Osteocyte (in vitro differentiated cells): ENCODE measurements around the gene ZNF598. TPM values are rescaled to one million over a fixed set of nuclear protein-coding genes. Genes with fewer than 3 reads are reported as not detected.
A peak's percentile ranks its signal among the peaks of the same experiment; 100 is the strongest.

Experiments
- DNase-seq: peaks from one replicate; pipeline ENCODE4 v3.0.0; 2021; ENCODE audit warnings: mixed read lengths; ENCODE audit not compliant: unreplicated experiment; ENCODE audit errors: extremely low spot score
- H3K27ac Mint-ChIP-seq: one replicate; pipeline ENCODE4 v1.8.0; 2021; ENCODE audit warnings: mild to moderate bottlenecking, mixed read lengths; ENCODE audit not compliant: unreplicated experiment
- H3K27me3 Mint-ChIP-seq: one replicate; pipeline ENCODE4 v1.8.0; 2021; ENCODE audit warnings: mixed read lengths; ENCODE audit not compliant: unreplicated experiment
- H3K36me3 Mint-ChIP-seq: one replicate; pipeline ENCODE4 v1.8.0; 2021; ENCODE audit warnings: mixed read lengths; ENCODE audit not compliant: unreplicated experiment
- H3K4me1 Mint-ChIP-seq: one replicate; pipeline ENCODE4 v1.8.0; 2021; ENCODE audit warnings: mixed read lengths; ENCODE audit not compliant: unreplicated experiment
- H3K4me3 Mint-ChIP-seq: one replicate; pipeline ENCODE4 v1.8.0; 2021; ENCODE audit warnings: mild to moderate bottlenecking, moderate library complexity, mixed read lengths; ENCODE audit not compliant: unreplicated experiment
- H3K9me3 Mint-ChIP-seq: one replicate; pipeline ENCODE4 v1.8.0; 2021; ENCODE audit warnings: mixed read lengths; ENCODE audit not compliant: unreplicated experiment
- total RNA-seq: library from RNA; stranded (reverse); gene quantifications from 2 replicates; pipeline ENCODE4 v1.2.1, GENCODE V29; 2021
- TF ChIP-seq, protein P1 (sequence below): fragments of 200-600 bp; sonication (generic); IDR thresholded peaks from 2 replicates; pipeline ENCODE4 v1.5.0; 2021; ENCODE audit warnings: antibody characterized with exemption, mild to moderate bottlenecking, moderate library complexity

ZNF598 gene
- total RNA-seq, 1 donor from 2014 or later = 46.9 TPM

DNA sequence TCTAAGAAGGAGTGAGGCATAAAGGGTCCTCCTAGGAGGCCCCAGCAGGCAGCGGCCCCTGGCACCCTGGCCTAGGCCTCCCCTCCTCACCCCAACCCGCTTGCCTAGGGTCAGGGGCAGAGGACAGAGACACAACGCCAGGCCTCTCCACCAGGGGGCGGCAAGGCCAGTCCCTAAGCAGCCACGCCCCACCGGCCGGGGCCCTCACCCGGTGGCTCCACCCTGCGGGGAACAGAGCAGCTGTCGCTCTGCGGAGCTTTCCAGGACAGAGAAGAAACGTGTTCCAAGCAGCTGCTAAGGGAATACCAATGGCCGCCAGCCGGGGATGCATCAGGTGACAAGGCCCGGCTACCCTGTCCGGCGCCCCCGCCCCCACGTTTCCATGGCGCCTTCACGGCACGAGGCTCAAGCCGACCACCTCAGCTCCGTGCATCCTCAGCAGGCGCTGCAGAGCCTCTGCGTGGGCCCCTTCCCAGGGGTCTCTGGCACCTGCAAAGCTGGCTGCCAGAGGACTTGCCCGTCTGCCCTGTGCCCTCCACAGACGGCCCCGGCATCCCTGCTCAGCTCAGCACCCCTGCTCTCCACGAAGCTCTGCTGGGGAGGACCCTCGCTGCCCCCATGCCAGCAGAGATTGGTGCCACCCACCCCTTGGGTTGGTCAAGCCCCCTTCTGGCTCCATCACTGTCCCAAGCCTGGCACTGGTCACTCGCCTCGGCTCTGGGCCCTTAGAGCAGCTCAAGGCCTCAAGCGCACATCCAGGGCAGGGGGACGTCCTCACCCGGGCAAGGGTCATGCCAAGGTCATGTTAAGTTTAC is 5.6 kb downstream of the ZNF598 start:
- Mint-ChIP-seq H3K27ac (no peak overlapping the region), H3K4me3 (no peak overlapping the region), H3K27me3 (no peaks in the 10 kb centered on the region), H3K9me3 (no peaks in the 10 kb centered on the region), H3K4me1 (peaks cover 36% of the 10 kb centered on the region), H3K36me3 (peaks cover 9% of the 10 kb centered on the region)
- TF ChIP-seq, protein P1, sequence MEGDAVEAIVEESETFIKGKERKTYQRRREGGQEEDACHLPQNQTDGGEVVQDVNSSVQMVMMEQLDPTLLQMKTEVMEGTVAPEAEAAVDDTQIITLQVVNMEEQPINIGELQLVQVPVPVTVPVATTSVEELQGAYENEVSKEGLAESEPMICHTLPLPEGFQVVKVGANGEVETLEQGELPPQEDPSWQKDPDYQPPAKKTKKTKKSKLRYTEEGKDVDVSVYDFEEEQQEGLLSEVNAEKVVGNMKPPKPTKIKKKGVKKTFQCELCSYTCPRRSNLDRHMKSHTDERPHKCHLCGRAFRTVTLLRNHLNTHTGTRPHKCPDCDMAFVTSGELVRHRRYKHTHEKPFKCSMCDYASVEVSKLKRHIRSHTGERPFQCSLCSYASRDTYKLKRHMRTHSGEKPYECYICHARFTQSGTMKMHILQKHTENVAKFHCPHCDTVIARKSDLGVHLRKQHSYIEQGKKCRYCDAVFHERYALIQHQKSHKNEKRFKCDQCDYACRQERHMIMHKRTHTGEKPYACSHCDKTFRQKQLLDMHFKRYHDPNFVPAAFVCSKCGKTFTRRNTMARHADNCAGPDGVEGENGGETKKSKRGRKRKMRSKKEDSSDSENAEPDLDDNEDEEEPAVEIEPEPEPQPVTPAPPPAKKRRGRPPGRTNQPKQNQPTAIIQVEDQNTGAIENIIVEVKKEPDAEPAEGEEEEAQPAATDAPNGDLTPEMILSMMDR = peak; percentile 97
- peak; percentile 96 for DNase-seq

DNA sequence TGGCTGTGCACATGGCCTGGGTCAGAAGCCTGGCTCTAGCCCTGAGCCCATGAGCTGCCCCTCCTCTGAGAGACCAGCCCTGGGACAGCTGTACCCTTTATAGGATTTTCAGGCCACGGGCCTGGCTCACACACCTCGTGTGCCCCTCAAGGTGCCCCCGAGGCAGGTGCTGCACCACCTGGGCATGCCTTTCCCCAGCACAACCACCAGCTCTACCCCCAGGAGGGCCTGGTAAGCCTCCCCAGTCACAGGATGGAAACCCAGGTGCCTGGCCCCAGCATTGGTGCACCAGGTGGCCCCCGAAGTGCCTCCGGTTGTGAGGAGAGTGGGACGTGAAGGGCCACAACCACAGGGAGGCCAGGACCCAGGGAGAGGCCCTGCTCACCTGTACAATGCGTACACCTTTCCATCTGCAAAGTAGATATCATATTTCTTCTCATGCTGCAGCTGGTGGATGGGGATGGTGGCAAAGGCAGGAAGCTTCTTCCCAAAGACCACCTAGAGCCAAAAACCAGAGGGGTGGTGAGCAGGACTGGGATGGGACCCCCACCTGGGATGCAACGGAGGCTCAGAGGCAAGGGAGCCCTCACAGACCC is 6.3 kb downstream of the ZNF598 start:
- Mint-ChIP-seq H3K27me3 (no peaks in the 10 kb centered on the region), H3K9me3 (no peaks in the 10 kb centered on the region), H3K4me3 (no peak overlapping the region), H3K27ac (no peak overlapping the region), H3K4me1 (peaks cover 31% of the 10 kb centered on the region), H3K36me3 (peaks cover 9% of the 10 kb centered on the region)
- DNase-seq = no peak
- TF ChIP-seq, protein P1 = no peak

DNA sequence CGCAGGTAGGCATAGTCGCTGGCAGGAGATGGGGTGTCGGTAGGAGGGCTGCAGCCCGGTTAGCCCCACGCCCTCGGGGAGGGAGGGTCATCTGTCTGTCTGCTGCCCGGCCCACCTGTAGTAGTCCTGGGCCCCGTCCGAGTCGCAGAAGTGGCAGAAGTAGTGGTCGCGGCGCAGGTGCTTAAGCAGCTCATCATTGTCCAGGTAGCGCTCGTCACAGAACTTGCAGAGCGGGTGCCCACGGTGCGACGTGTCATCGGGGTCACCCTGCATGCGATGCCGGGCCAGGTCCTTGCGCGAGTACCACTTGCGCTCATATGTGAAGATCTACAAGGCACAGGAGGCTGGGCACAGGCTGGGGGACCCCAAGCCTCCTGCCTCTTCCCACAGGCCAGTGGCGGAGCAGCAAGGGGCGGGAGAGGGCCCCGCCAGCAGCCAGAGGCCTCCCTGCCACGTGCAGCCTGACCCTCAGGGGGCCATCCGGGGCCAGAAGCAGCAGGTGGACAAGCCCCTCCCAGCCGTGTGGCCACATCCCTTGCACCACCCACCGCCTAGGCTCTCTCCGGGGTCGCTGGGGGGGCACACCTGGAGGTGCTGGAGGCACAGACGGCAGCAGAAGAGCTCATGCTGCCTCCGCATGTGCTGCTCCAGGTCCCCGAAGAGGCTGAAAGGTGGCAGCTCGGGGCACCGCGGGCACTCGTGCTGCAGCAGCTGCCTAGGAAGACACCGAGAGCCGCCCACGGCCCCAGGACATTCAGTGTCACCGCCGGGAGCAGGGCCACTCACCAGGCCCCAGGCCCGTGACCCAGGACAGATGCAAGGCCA is 7.0 kb downstream of the ZNF598 start:
- TF ChIP-seq, protein P1 = no peak
- Mint-ChIP-seq H3K9me3 (no peaks in the 10 kb centered on the region), H3K4me1 (peaks cover 24% of the 10 kb centered on the region), H3K4me3 (no peak overlapping the region), H3K27me3 (no peaks in the 10 kb centered on the region), H3K27ac (no peak overlapping the region), H3K36me3 (peaks cover 12% of the 10 kb centered on the region)
- no peak for DNase-seq

DNA sequence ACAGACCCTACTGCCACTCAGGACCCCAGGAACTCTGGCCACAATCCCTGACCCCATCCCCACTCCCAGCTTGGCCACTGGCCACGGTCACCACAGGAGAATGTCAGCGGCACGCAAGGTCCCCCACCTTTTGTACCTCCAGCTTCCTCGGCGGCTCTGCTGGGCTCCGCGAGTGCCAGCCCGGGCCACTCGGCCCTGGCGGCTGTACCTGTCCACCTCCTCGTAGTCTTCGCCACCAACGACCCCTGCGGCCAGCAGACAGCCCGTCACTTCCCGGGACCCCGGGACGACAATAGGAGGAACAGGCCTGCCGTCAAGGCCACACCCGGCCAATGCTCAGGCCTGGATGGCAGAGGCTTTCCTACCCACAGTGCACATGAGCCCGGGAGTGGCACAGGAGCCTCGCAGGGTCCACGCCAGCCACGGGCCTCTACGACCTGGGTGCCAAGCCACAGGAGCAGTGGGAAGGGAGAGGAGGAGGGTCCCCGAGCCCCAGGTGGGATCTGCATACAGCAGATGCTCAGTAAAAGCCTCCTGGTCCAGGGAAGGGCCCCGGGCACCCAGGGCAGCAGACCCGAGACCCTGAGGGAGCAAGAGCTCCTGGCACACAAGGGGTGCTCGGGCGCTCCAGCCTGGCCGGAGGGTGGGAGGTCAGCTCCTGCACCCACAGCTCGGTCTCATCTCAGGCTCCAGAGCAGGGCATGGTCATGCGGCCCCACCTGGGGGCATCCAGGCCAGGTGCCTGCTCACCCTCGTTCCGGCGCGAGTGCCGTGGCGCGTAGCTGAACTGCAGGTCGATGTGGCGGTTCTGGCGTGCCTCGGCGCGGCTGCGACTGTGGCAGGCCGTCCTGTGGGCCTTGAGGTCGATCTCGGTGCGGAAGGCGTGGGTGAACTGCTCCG is 7.9 kb downstream of the ZNF598 start:
- Mint-ChIP-seq H3K27me3 (no peaks in the 10 kb centered on the region), H3K9me3 (no peaks in the 10 kb centered on the region), H3K36me3 (peaks cover 15% of the 10 kb centered on the region), H3K4me1 (peaks cover 15% of the 10 kb centered on the region), H3K4me3 (no peak overlapping the region), H3K27ac (no peak overlapping the region)
- TF ChIP-seq, protein P1 = no peak
- no peak for DNase-seq
